ENCODE data around the gene ZNF84. TPM values are rescaled to one million over a fixed set of nuclear protein-coding genes. Genes with fewer than 3 reads are reported as not detected.

Gene ZNF84
- 25.1 TPM for polyA plus RNA-seq

- Mint-ChIP-seq H3K36me3 (peaks cover 14% of the 10 kb centered on the region), H3K27ac (peak within 1 kb of the TSS; percentile 94 to 97 (median 96)), H3K27me3 (no peaks in the 10 kb centered on the region), H3K9me3 (peaks cover 8 to 38% (median 26%) of the 10 kb centered on the region in 3 donors), H3K4me3 (peak within 1 kb of the TSS; percentile 89 to 96 (median 91)), H3K4me1 (peaks cover 0 to 11% (median 3%) of the 10 kb centered on the region in 3 donors)
Measured at GRCh38 chr12:133037207-133038005, at the start of gene ZNF84. TSS of gene ZNF84 (plus strand) at chr12:133037509. CDS start at chr12:133041468, 3,959 bp downstream.

- H3K4me1 Mint-ChIP-seq, result peaks cover 0 to 3% (median 2%) of the 10 kb centered on the region in 3 donors
Measured at GRCh38 chr12:132998741-132999140, 38.6 kb upstream of the ZNF84 start.

GRCh38 chr12:133010657-133011297, 26.5 kb upstream of the ZNF84 start:
- H3K4me1 Mint-ChIP-seq, result peaks cover 0 to 2% (median 0%) of the 10 kb centered on the region in 3 donors
- H3K27ac Mint-ChIP-seq, result peak overlapping the region in 1 of 3 donors; percentile 69
- no peaks in the 10 kb centered on the region for H3K27me3 Mint-ChIP-seq
- H3K9me3 Mint-ChIP-seq, result peaks cover 11 to 36% (median 36%) of the 10 kb centered on the region in 3 donors
- no peak overlapping the region for H3K4me3 Mint-ChIP-seq
- peaks cover 49% of the 10 kb centered on the region for H3K36me3 Mint-ChIP-seq

More at GRCh38 chr12:132998741-132999140, 38.6 kb upstream of the ZNF84 start:
- Mint-ChIP-seq H3K9me3 (peaks cover 9 to 27% (median 12%) of the 10 kb centered on the region in 3 donors), H3K36me3 (peaks cover 38% of the 10 kb centered on the region), H3K4me3 (no peak overlapping the region), H3K27me3 (no peaks in the 10 kb centered on the region), H3K27ac (no peak overlapping the region)

GRCh38 chr12:133023566-133023965, 13.7 kb upstream of the ZNF84 start:
- Mint-ChIP-seq H3K27ac (no peak overlapping the region), H3K9me3 (peaks cover 21 to 44% (median 35%) of the 10 kb centered on the region in 3 donors), H3K36me3 (peaks cover 1% of the 10 kb centered on the region), H3K4me3 (no peak overlapping the region), H3K27me3 (no peaks in the 10 kb centered on the region), H3K4me1 (no peaks in the 10 kb centered on the region)

- Mint-ChIP-seq H3K36me3 (peaks cover 1% of the 10 kb centered on the region), H3K27ac (no peak overlapping the region), H3K27me3 (no peaks in the 10 kb centered on the region), H3K4me3 (no peak overlapping the region), H3K4me1 (no peaks in the 10 kb centered on the region), H3K9me3 (peaks cover 13 to 35% (median 26%) of the 10 kb centered on the region in 3 donors)
Measured at GRCh38 chr12:133026996-133027395, 10.3 kb upstream of the ZNF84 start.

- Mint-ChIP-seq H3K4me1 (peaks cover 0 to 11% (median 3%) of the 10 kb centered on the region in 3 donors), H3K4me3 (peak overlapping the region; percentile 89 to 96 (median 91)), H3K27me3 (no peaks in the 10 kb centered on the region), H3K9me3 (peaks cover 8 to 43% (median 31%) of the 10 kb centered on the region in 3 donors), H3K27ac (peak overlapping the region; percentile 94 to 97 (median 96)), H3K36me3 (peaks cover 22% of the 10 kb centered on the region)
Measured at GRCh38 chr12:133038118-133038709, 905 bp downstream of the ZNF84 start.

GRCh38 chr12:133046698-133047097, 9.4 kb downstream of the ZNF84 start:
- H3K36me3 Mint-ChIP-seq, result peaks cover 70% of the 10 kb centered on the region
- H3K27me3 Mint-ChIP-seq, result no peaks in the 10 kb centered on the region
- peaks cover 26 to 53% (median 49%) of the 10 kb centered on the region in 3 donors for H3K9me3 Mint-ChIP-seq
- no peaks in the 10 kb centered on the region for H3K4me1 Mint-ChIP-seq
- H3K27ac Mint-ChIP-seq, result no peak overlapping the region
- H3K4me3 Mint-ChIP-seq, result no peak overlapping the region

GRCh38 chr12:133057446-133057845, 20.1 kb downstream of the ZNF84 start:
- Mint-ChIP-seq H3K4me3 (no peak overlapping the region), H3K27me3 (no peaks in the 10 kb centered on the region), H3K36me3 (peaks cover 21% of the 10 kb centered on the region), H3K9me3 (peaks cover 7 to 41% (median 30%) of the 10 kb centered on the region in 3 donors), H3K27ac (no peak overlapping the region), H3K4me1 (no peaks in the 10 kb centered on the region)

- Mint-ChIP-seq H3K4me3 (peak overlapping the region in 1 of 4 donors; percentile 12), H3K36me3 (peaks cover 13% of the 10 kb centered on the region), H3K4me1 (no peaks in the 10 kb centered on the region), H3K27ac (peak overlapping the region in 1 of 3 donors; percentile 31), H3K27me3 (no peaks in the 10 kb centered on the region), H3K9me3 (peaks cover 8 to 44% (median 31%) of the 10 kb centered on the region in 3 donors)
Measured at GRCh38 chr12:133058203-133059113, 21.1 kb downstream of the ZNF84 start.

- Mint-ChIP-seq H3K27me3 (no peaks in the 10 kb centered on the region), H3K4me1 (no peaks in the 10 kb centered on the region), H3K4me3 (no peak overlapping the region), H3K36me3 (peaks cover 9% of the 10 kb centered on the region), H3K27ac (no peak overlapping the region), H3K9me3 (peaks cover 10 to 45% (median 43%) of the 10 kb centered on the region in 3 donors)
Measured at GRCh38 chr12:133061954-133062353, 24.6 kb downstream of the ZNF84 start.

- Mint-ChIP-seq H3K4me1 (no peaks in the 10 kb centered on the region), H3K36me3 (peaks cover 4% of the 10 kb centered on the region), H3K27ac (no peak overlapping the region), H3K9me3 (peaks cover 14 to 42% (median 39%) of the 10 kb centered on the region in 3 donors), H3K4me3 (peak overlapping the region in 1 of 4 donors; percentile 66), H3K27me3 (no peaks in the 10 kb centered on the region)
Measured at GRCh38 chr12:133063556-133063955, 26.2 kb downstream of the ZNF84 start.

GRCh38 chr12:133073836-133074235, 36.5 kb downstream of the ZNF84 start:
- peaks cover 23 to 37% (median 35%) of the 10 kb centered on the region in 3 donors for H3K9me3 Mint-ChIP-seq
- H3K36me3 Mint-ChIP-seq, result no peaks in the 10 kb centered on the region
- no peaks in the 10 kb centered on the region for H3K4me1 Mint-ChIP-seq
- no peak overlapping the region for H3K27ac Mint-ChIP-seq
- H3K27me3 Mint-ChIP-seq, result no peaks in the 10 kb centered on the region
- no peak overlapping the region for H3K4me3 Mint-ChIP-seq

- Mint-ChIP-seq H3K4me1 (peaks cover 0 to 11% (median 0%) of the 10 kb centered on the region in 3 donors), H3K4me3 (no peak overlapping the region), H3K9me3 (peaks cover 9 to 33% (median 30%) of the 10 kb centered on the region in 3 donors), H3K27ac (no peak overlapping the region), H3K36me3 (peaks cover 16% of the 10 kb centered on the region), H3K27me3 (no peaks in the 10 kb centered on the region)
Measured at GRCh38 chr12:133080026-133080367, 42.7 kb downstream of the ZNF84 start.
